ENCODE data around the gene NSD1.
A peak's percentile ranks its signal among the peaks of the same experiment; 100 is the strongest.

The NSD1 gene

GRCh38 chr5:177309351-177310191 is 176.0 kb downstream of the NSD1 start:
- DNase-seq (ENCODE audit: low read depth in 2 of 2): peak in 1 of 2 donors; percentile 46

GRCh38 chr5:177310332-177310731 is 176.8 kb downstream of the NSD1 start:
- no peak for DNase-seq (ENCODE audit: low read depth in 2 of 2)

- DNase-seq (ENCODE audit: low read depth in 2 of 2): no peak
Observed at GRCh38 chr5:177310757-177311391, 177.3 kb downstream of the NSD1 start.

- DNase-seq (ENCODE audit: low read depth in 2 of 2): no peak
Observed at GRCh38 chr5:177311392-177311722, 177.8 kb downstream of the NSD1 start.

GRCh38 chr5:177311723-177312648 is 178.4 kb downstream of the NSD1 start, which contains the start of gene MXD3:
Gene MXD3 (minus strand): TSS chr5:177311898. CDS start chr5:177311830, 68 bp downstream.
- DNase-seq (ENCODE audit: low read depth in 2 of 2): peak; percentile 80 to 81

- DNase-seq (ENCODE audit: low read depth in 2 of 2): no peak
Observed at GRCh38 chr5:177312649-177313181, 179.1 kb downstream of the NSD1 start.

GRCh38 chr5:177313561-177314259 is 180.1 kb downstream of the NSD1 start:
- no peak for DNase-seq (ENCODE audit: low read depth in 2 of 2)

GRCh38 chr5:177314376-177315342 is 181.1 kb downstream of the NSD1 start:
- no peak for DNase-seq (ENCODE audit: low read depth in 2 of 2)

- no peak for DNase-seq (ENCODE audit: low read depth in 2 of 2)
Observed at GRCh38 chr5:177315411-177315810, 181.8 kb downstream of the NSD1 start.

- no peak for DNase-seq (ENCODE audit: low read depth in 2 of 2)
Observed at GRCh38 chr5:177316005-177316404, 182.4 kb downstream of the NSD1 start.

GRCh38 chr5:177317959-177318377 is 184.4 kb downstream of the NSD1 start:
- DNase-seq (ENCODE audit: low read depth in 2 of 2): peak; percentile 49 to 59

GRCh38 chr5:177319913-177320588 is 186.5 kb downstream of the NSD1 start:
- no peak for DNase-seq (ENCODE audit: low read depth in 2 of 2)

GRCh38 chr5:177320879-177321278 is 187.3 kb downstream of the NSD1 start:
- no peak for DNase-seq (ENCODE audit: low read depth in 2 of 2)

GRCh38 chr5:177325868-177326381 is 192.4 kb downstream of the NSD1 start:
- DNase-seq (ENCODE audit: low read depth in 2 of 2): no peak

GRCh38 chr5:177327539-177328522 is 194.3 kb downstream of the NSD1 start:
- DNase-seq (ENCODE audit: low read depth in 2 of 2): no peak

- DNase-seq (ENCODE audit: low read depth in 2 of 2): no peak
Observed at GRCh38 chr5:177328545-177329231, 195.1 kb downstream of the NSD1 start.

- DNase-seq (ENCODE audit: low read depth in 2 of 2): no peak
Observed at GRCh38 chr5:177329883-177330282, 196.3 kb downstream of the NSD1 start.
